ENCODE results near the gene PLEKHJ1. TPM values are rescaled to one million over a fixed set of nuclear protein-coding genes. Genes with fewer than 3 reads are reported as not detected.

PLEKHJ1 gene
- total and polyA plus RNA-seq, 9 of the 15 experiments (the other 6 are each of a cell fraction or from before 2014, with no cell fraction given): 1.5 to 188 (median 63.9) TPM

- TF ChIP-seq RBM22 (IDR thresholded peaks at IDR 0.05; ENCODE audit: low read depth, low read length, poor library complexity, severe bottlenecking) (peak; percentile 57), PREB (CRISPR knock-in tag; IDR thresholded peaks at IDR 0.05) (no peak)
Measured at GRCh38 chr19:2207991-2208860, 27.9 kb downstream of the PLEKHJ1 start (continued).

- Histone ChIP-seq H3K27me3 (ENCODE audit: control insufficient read depth in 2 of 2, insufficient read depth in 2 of 2, low read length in 2 of 2) (no peaks in the 10 kb centered on the region), H3K4me1 (replicated peaks in 1 of 2; ENCODE audit: control insufficient read depth in 2 of 2, insufficient read depth in 2 of 2, low read length in 2 of 2) (peaks cover 0 to 57% of the 10 kb centered on the region in 2 experiments; a peak in 3 of 5 replicates), H3K4me3 (no peak overlapping the region), H3K36me3 (ENCODE audit: control insufficient read depth, insufficient read depth, low read length) (peaks cover 93% of the 10 kb centered on the region; the same call in 2 of the 3 replicates), H4K20me1 (replicated peaks; ENCODE audit: control insufficient read depth, insufficient read depth, low read length) (0 out of 2 replicates have a peak, but pooled peaks cover 4% of the 10 kb centered on the region), H3K4me2 (ENCODE audit: insufficient read depth, low read length) (no peak overlapping the region), H3K79me2 (ENCODE audit: control insufficient read depth, insufficient read depth, low read length) (peaks cover 4% of the 10 kb centered on the region; the same call in 1 of the 3 replicates), H3K9ac (ENCODE audit: insufficient read depth in 1 of 2, low read depth in 2 of 2, low read length in 2 of 2) (peak overlapping the region in 1 of 2 experiments; percentile 45; a peak in 1 of 4 replicates), H3K27ac (ENCODE audit: extremely low read depth, low read depth, low read length) (no peak overlapping the region), H2AFZ (ENCODE audit: low read depth, low read length) (no peak overlapping the region), H3K9me3 (replicated peaks; ENCODE audit: control insufficient read depth, insufficient read depth, low read depth, low read length) (no peaks in the 10 kb centered on the region), H3K9me1 (ENCODE audit: control insufficient read depth, insufficient read depth, low read length) (no peaks in the 10 kb centered on the region)
- intact Hi-C loops (cut with micrococcal nuclease): no loop called here
- BruUV-seq (replicated peaks): no TSS peak
- CTCF ChIA-PET (ENCODE audit: low intra/inter-chr PET ratio): no interaction called here
- in situ Hi-C loops (cut with MboI): no loop called here
- FAIRE-seq (no peak), ATAC-seq (no peak), DNase-seq (ENCODE audit: extremely low read depth in 1 of 4, low spot score in 3 of 4) (no peak)
- POLR2A ChIA-PET: interaction anchor here (0.6 kb wide), 1 partner anchor 44 kb away, joined by 5 read pairs; no protein-coding TSS in a partner anchor
- 95% methylated on average over 10 of the region's 15 CpGs for WGBS (ENCODE audit: insufficient coverage, low coverage, missing lambda C conversion rate)
- TF ChIP-seq MNT (conservative IDR thresholded peaks at IDR 0.05) (no peak), RBM22 (IDR thresholded peaks at IDR 0.05; ENCODE audit: low read depth, low read length, poor library complexity, severe bottlenecking) (peak; percentile 54)
Measured at GRCh38 chr19:2207008-2207407, 29.1 kb downstream of the PLEKHJ1 start.

All from K562 (cell line).